A549 (cell line): ENCODE results near the gene MTRFR. TPM values are rescaled to one million over a fixed set of nuclear protein-coding genes. Genes with fewer than 3 reads are reported as not detected.

Experiments used
- ATAC-seq, 2 experiments: fragments of 200-7000 bp in 1 of 2; fragments of >200 bp in 1 of 2; cut with Nextera tagmentation in 1 of 2; cut with Tn5 transposase in 1 of 2; 3 replicates each; pipeline versions ENCODE4 v1.8.0 to v1.9.1; 2018 to 2020; ENCODE audit warnings: mild to moderate bottlenecking in 1 of 2, moderate library complexity in 1 of 2
- CTCF ChIA-PET: fragments of 300-600 bp; sonication (Branson Sonifier 250); formaldehyde crosslinking; extraction: SDS; loops from one replicate; lab custom pipeline; 2021; ENCODE audit warnings: antibody characterized with exemption, inconsistent platforms; lab: Yijun Ruan, JAX
- POLR2A ChIA-PET: fragments of 350-600 bp; formaldehyde crosslinking; extraction: SDS; loops from one replicate; lab custom pipeline; 2021; ENCODE audit warnings: antibody characterized with exemption, inconsistent platforms; lab: Yijun Ruan, JAX
- DNase-seq, 2 experiments: peaks; one replicate each; pipeline versions ENCODE4 v3.0.0 to v3.0.0-alpha.2; 2011 to 2016; ENCODE audit warnings: low read depth in 1 of 2, low spot score in 1 of 2
- FAIRE-seq: peaks from 2 replicates; lab custom pipeline; 2011; peaks lifted over from hg19 to GRCh38; lab: Jason Lieb, UNC
- H3K27ac ChIP-seq, 2 experiments: fragments of >200 bp; sonication (Bioruptor Twin); formaldehyde crosslinking; 3 replicates each; pipeline ENCODE4 v1.5.1; 2016 to 2017
- H3K4me1 ChIP-seq: fragments of >200 bp; sonication (Bioruptor Twin); formaldehyde crosslinking; 3 replicates; pipeline ENCODE4 v1.6.1; 2016
- H3K4me2 ChIP-seq: fragments of >200 bp; sonication (Bioruptor Twin); formaldehyde crosslinking; 3 replicates; pipeline ENCODE4 v1.6.1; 2016
- H3K4me3 ChIP-seq: fragments of >200 bp; sonication (Bioruptor Twin); formaldehyde crosslinking; 3 replicates; pipeline ENCODE4 v1.5.1; 2016
- H3K9me3 ChIP-seq: fragments of >200 bp; sonication (Bioruptor Twin); formaldehyde crosslinking; 3 replicates; pipeline ENCODE4 v1.6.1; 2016
- ATOH8 ChIP-seq: fragments of 250-450 bp; sonication (Bioruptor Pico); IDR thresholded peaks from 2 replicates; pipeline ENCODE4 v1.5.0; 2020; ENCODE audit warnings: low read depth, mild to moderate bottlenecking, moderate library complexity
- CEBPB ChIP-seq, 2 experiments: fragments of >200 bp in 1 of 2; sonication (Bioruptor Twin) in 1 of 2; formaldehyde crosslinking in 1 of 2; IDR thresholded peaks; 2 replicates each; pipeline ENCODE4 v1.6.1; 2012 to 2016
- CHD2 ChIP-seq: fragments of 150-350 bp; IDR thresholded peaks from 2 replicates; pipeline ENCODE4 v1.6.1; 2014; ENCODE audit warnings: low read length; ENCODE audit not compliant: partially characterized antibody
- CHD4 ChIP-seq: fragments of 200-600 bp; sonication (generic); IDR thresholded peaks from 2 replicates; pipeline ENCODE4 v1.6.1; 2016; ENCODE audit warnings: antibody characterized with exemption, mild to moderate bottlenecking, borderline replicate concordance
- CTCF ChIP-seq: fragments of >200 bp; sonication (Bioruptor Twin); formaldehyde crosslinking; IDR thresholded peaks from 3 replicates; pipeline ENCODE4 v1.5.1; 2016
- EP300 ChIP-seq, 2 experiments: fragments of >200 bp; sonication (Bioruptor Twin); formaldehyde crosslinking; IDR thresholded peaks; 2 replicates in 1 of 2; 3 replicates in 1 of 2; pipeline ENCODE4 v1.6.1; 2016 to 2017
- FOXS1 ChIP-seq: fragments of 250-450 bp; sonication (Bioruptor Pico); IDR thresholded peaks from 2 replicates; pipeline ENCODE4 v1.5.0; 2020; ENCODE audit warnings: mild to moderate bottlenecking, moderate library complexity
- HEYL ChIP-seq: fragments of 250-450 bp; sonication (Bioruptor Pico); IDR thresholded peaks from 2 replicates; pipeline ENCODE4 v1.8.0; 2021; ENCODE audit warnings: mild to moderate bottlenecking, moderate library complexity
- HOXA7 ChIP-seq: fragments of 250-450 bp; sonication (Bioruptor Pico); IDR thresholded peaks from 2 replicates; pipeline ENCODE4 v1.5.0; 2020; ENCODE audit warnings: mild to moderate bottlenecking, moderate library complexity
- HOXB5 ChIP-seq: fragments of 250-450 bp; sonication (Bioruptor Pico); IDR thresholded peaks from 2 replicates; pipeline ENCODE4 v1.5.0; 2020; ENCODE audit warnings: mild to moderate bottlenecking, moderate library complexity
- MAX ChIP-seq: IDR thresholded peaks from 2 replicates; pipeline ENCODE4 v1.6.1; 2012
- MYC ChIP-seq: IDR thresholded peaks from 2 replicates; pipeline ENCODE4 v1.6.1; 2012; ENCODE audit warnings: mild to moderate bottlenecking, inconsistent platforms, low read length, improper control_type of control experiment, borderline replicate concordance
- PBX3 ChIP-seq: IDR thresholded peaks from 2 replicates; pipeline ENCODE4 v1.6.1; 2012
- PHF8 ChIP-seq: fragments of 200-600 bp; sonication (generic); IDR thresholded peaks from 2 replicates; pipeline ENCODE4 v1.6.1; 2016; ENCODE audit warnings: low read depth, mild to moderate bottlenecking, antibody characterized with exemption, moderate library complexity, borderline replicate concordance
- POLR2A ChIP-seq: IDR thresholded peaks from 2 replicates; pipeline ENCODE4 v1.6.1; 2012; ENCODE audit warnings: mild to moderate bottlenecking, low read length
- RAD21 ChIP-seq, 2 experiments: fragments of >200 bp in 1 of 2; sonication (Bioruptor Twin) in 1 of 2; formaldehyde crosslinking in 1 of 2; IDR thresholded peaks in 1 of 2; conservative IDR thresholded peaks in 1 of 2; 2 replicates in 1 of 2; 3 replicates in 1 of 2; pipeline ENCODE4 v1.6.1; 2012 to 2018; ENCODE audit warnings: inconsistent platforms in 1 of 2
- RNF2 ChIP-seq: fragments of 200-600 bp; sonication (generic); IDR thresholded peaks from 2 replicates; pipeline ENCODE4 v1.6.1; 2016; ENCODE audit warnings: low read depth, mild to moderate bottlenecking, antibody characterized with exemption, moderate library complexity, borderline replicate concordance
- SREBF2 ChIP-seq: fragments of 450-650 bp; IDR thresholded peaks from 2 replicates; pipeline ENCODE4 v1.6.1; 2014; ENCODE audit warnings: mild to moderate bottlenecking, moderate library complexity
- TFCP2L1 ChIP-seq: fragments of 250-450 bp; sonication (Bioruptor Pico); IDR thresholded peaks from 2 replicates; pipeline ENCODE4 v1.5.0; 2021; ENCODE audit warnings: mild to moderate bottlenecking
- ZFP36 ChIP-seq: fragments of 450-650 bp; IDR thresholded peaks from 2 replicates; pipeline ENCODE4 v1.6.1; 2014; ENCODE audit warnings: borderline replicate concordance; ENCODE audit not compliant: partially characterized antibody
- WGBS: methylation state at CpG from one replicate; pipeline ENCODE4 v1.1.6; 2017; ENCODE audit errors: missing lambda C conversion rate; 5-methylcytosine and 5-hydroxymethylcytosine counted together
- polyA plus RNA-seq, 4 experiments: library from polyadenylated mRNA; depleted of rRNA in 3 of 4; stranded (reverse); fragments of >200 nt; fragmentation: RNase III in 1 of 4; extraction: RNeasy Plus Mini Kit Qiagen cat#74134 plus additional on column Dnase treatment in 1 of 4; gene quantifications; 2 replicates in 3 of 4; 3 replicates in 1 of 4; pipeline ENCODE4 v1.2.3, GENCODE V29; 2011 to 2017

The MTRFR gene
- polyA plus RNA-seq, 2 of the 4 experiments (the other 2 are of a cell fraction), result 15.5 to 25.2 TPM

GRCh38 chr12:123273166-123273565, 39.9 kb downstream of the MTRFR start:
- no peak overlapping the region for H3K27ac ChIP-seq
- H3K4me3 ChIP-seq, result no peak overlapping the region
- H3K4me2 ChIP-seq, result no peak overlapping the region
- H3K4me1 ChIP-seq, result peaks cover 16% of the 10 kb centered on the region
- ATAC-seq (no peak), FAIRE-seq (no peak), DNase-seq (no peak)
- no peaks in the 10 kb centered on the region for H3K9me3 ChIP-seq
- WGBS, result 87% methylated on average over 15 of the region's 15 CpGs
- no peak for TF ChIP-seq CTCF
- CTCF ChIA-PET, result no interaction called here
- POLR2A ChIA-PET, result no interaction called here

GRCh38 chr12:123278101-123278627, 44.9 kb downstream of the MTRFR start:
- TF ChIP-seq RNF2 (no peak), EP300 (IDR thresholded peaks at IDR 0.05) (no peak), PBX3 (no peak)
- 87% methylated on average over 2 of the region's 2 CpGs for WGBS
- no peak overlapping the region for H3K4me3 ChIP-seq
- DNase-seq (no peak), ATAC-seq (no peak; a peak in 1 of 6 replicates), FAIRE-seq (no peak)
- POLR2A ChIA-PET, result interaction anchor here (0.7 kb wide), 1 partner anchor 13 kb away, joined by 5 read pairs; no protein-coding TSS in a partner anchor
- CTCF ChIA-PET, result interaction anchor here (0.6 to 1.1 kb wide), 3 partner anchors 20 to 267 kb away, joined by 3 to 5 read pairs (median 4); no protein-coding TSS in a partner anchor
- H3K27ac ChIP-seq, result no peak overlapping the region
- H3K4me1 ChIP-seq, result no peaks in the 10 kb centered on the region
- H3K4me2 ChIP-seq, result no peak overlapping the region
- H3K9me3 ChIP-seq, result no peaks in the 10 kb centered on the region

- TF ChIP-seq CEBPB (IDR thresholded peaks at IDR 0.05) (no peak), HOXA7 (CRISPR knock-in tag) (no peak), RAD21 (conservative IDR thresholded peaks at IDR 0.05 in 1 of 2, IDR thresholded peaks at IDR 0.05 in 1 of 2) (no peak), MYC (no peak), TFCP2L1 (CRISPR knock-in tag) (no peak), POLR2A (no peak), CHD4 (no peak), ZFP36 (no peak), ATOH8 (no peak), CHD2 (no peak), PHF8 (no peak), HEYL (CRISPR knock-in tag) (no peak), HOXB5 (CRISPR knock-in tag) (no peak), SREBF2 (no peak), FOXS1 (CRISPR knock-in tag) (no peak), MAX (no peak)
- Histone ChIP-seq H3K9me3 (no peaks in the 10 kb centered on the region), H3K4me1 (no peaks in the 10 kb centered on the region), H3K27ac (no peak overlapping the region), H3K4me2 (no peak overlapping the region), H3K4me3 (no peak overlapping the region)
- no peak for FAIRE-seq
- POLR2A ChIA-PET, result no interaction called here
- CTCF ChIA-PET, result no interaction called here
- ATAC-seq, result no peak
- 89% methylated on average over 2 of the region's 2 CpGs for WGBS
- DNase-seq, result no peak
Observed at GRCh38 chr12:123280971-123281370, 47.7 kb downstream of the MTRFR start.
